ENCODE measurements around the gene KXD1.
"Not testable (repeated sequence)": the region's sequence is repeated elsewhere in the genome, so short reads cannot be mapped to it uniquely, and the experiment has no call there.

Gene KXD1

GRCh38 chr19:18537431-18537830 is 20.2 kb upstream of the KXD1 start:
- DNase-seq, result no peak

GRCh38 chr19:18538115-18538514 is 19.6 kb upstream of the KXD1 start:
- DNase-seq, result no peak

- no peak for DNase-seq
These were observed 18.3 kb upstream of the KXD1 start for GRCh38 chr19:18539372-18539771.

- DNase-seq, result not testable (repeated sequence)
These were observed 17.5 kb upstream of the KXD1 start for GRCh38 chr19:18540200-18540599.

GRCh38 chr19:18541258-18541991 is 16.2 kb upstream of the KXD1 start:
- no peak for DNase-seq

- DNase-seq, result no peak
These were observed 15.4 kb upstream of the KXD1 start for GRCh38 chr19:18541992-18542940.

- peak; percentile 88 for DNase-seq
These were observed 14.5 kb upstream of the KXD1 start, which contains the start of gene FKBP8 for GRCh38 chr19:18542941-18543813. FKBP8 (minus strand) TSS chr19:18543573; CDS start chr19:18541970, 1,603 bp downstream.

- no peak for DNase-seq
These were observed 13.7 kb upstream of the KXD1 start for GRCh38 chr19:18543814-18544475.

GRCh38 chr19:18551631-18552030 is 6.0 kb upstream of the KXD1 start:
- no peak for DNase-seq

- DNase-seq, result no peak
These were observed 509 bp downstream of the KXD1 start for GRCh38 chr19:18558202-18558555.

- DNase-seq, result no peak
These were observed 934 bp downstream of the KXD1 start for GRCh38 chr19:18558604-18559003.

- DNase-seq, result no peak
These were observed 2.0 kb downstream of the KXD1 start for GRCh38 chr19:18559685-18560084.

- no peak for DNase-seq
These were observed 4.4 kb downstream of the KXD1 start for GRCh38 chr19:18562086-18562485.

GRCh38 chr19:18566953-18567352 is 9.3 kb downstream of the KXD1 start:
- no peak for DNase-seq

- DNase-seq, result no peak
These were observed 10.7 kb downstream of the KXD1 start for GRCh38 chr19:18568367-18568766.

- peak; percentile 99 for DNase-seq
These were observed 14.1 kb downstream of the KXD1 start, which contains the start of gene UBA52 for GRCh38 chr19:18571564-18572344. UBA52 (plus strand) TSS chr19:18571857; CDS start chr19:18573301, 1,444 bp downstream.

- no peak for DNase-seq
These were observed 17.1 kb downstream of the KXD1 start for GRCh38 chr19:18574691-18575291.

GRCh38 chr19:18576383-18576782 is 18.7 kb downstream of the KXD1 start:
- no peak for DNase-seq

- no peak for DNase-seq
These were observed 19.8 kb downstream of the KXD1 start for GRCh38 chr19:18577365-18577914.

GRCh38 chr19:18580311-18580710 is 22.6 kb downstream of the KXD1 start:
- no peak for DNase-seq

GRCh38 chr19:18586306-18586705 is 28.6 kb downstream of the KXD1 start:
- no peak for DNase-seq

Data from activated gamma-delta T cell (primary cell).